Suppressor macrophage (primary cell): Measurements from ENCODE around the gene AGAP3.
A peak's percentile ranks its signal among the peaks of the same experiment; 100 is the strongest.

ENCODE experiments used
- DNase-seq, 4 experiments: peaks; one replicate each; pipeline ENCODE4 v3.0.0-alpha.2; 2020 to 2022

Gene AGAP3

GRCh38 chr7:151167197-151167961, 81.1 kb downstream of the AGAP3 start, which contains the start of gene GBX1:
TSS of gene GBX1 (minus strand) at chr7:151167694. CDS start at chr7:151167548, 146 bp downstream.
- peak in 2 of 4 experiments; percentile 38 to 58 for DNase-seq

- DNase-seq = peak; percentile 58 to 81 (median 72)
Measured at GRCh38 chr7:151168003-151168786, 81.9 kb downstream of the AGAP3 start.

DNA sequence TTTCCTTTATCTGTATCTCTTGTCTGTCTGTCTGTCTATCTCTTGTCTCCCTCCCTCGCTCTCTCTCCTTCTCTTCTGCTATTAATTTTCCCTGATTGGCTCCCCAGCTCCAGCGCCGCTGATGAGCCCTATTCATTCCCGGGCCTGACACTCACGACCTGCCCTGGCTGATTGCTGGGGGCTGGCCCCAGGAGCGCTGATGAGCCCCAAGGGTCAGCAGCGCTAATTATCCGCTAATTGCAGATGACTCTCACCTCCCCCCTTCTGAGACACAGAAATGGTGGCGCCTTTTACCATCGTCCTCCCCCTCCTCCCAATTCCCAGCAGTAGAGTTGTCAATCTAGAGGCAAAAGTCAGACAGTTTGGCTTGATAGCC, 82.5 kb downstream of the AGAP3 start:
- no peak for DNase-seq

GRCh38 chr7:151172273-151173141, 86.2 kb downstream of the AGAP3 start:
- DNase-seq = peak; percentile 76 to 92 (median 89)

- no peak for DNase-seq
Measured at GRCh38 chr7:151173386-151174245, 87.3 kb downstream of the AGAP3 start.

DNA sequence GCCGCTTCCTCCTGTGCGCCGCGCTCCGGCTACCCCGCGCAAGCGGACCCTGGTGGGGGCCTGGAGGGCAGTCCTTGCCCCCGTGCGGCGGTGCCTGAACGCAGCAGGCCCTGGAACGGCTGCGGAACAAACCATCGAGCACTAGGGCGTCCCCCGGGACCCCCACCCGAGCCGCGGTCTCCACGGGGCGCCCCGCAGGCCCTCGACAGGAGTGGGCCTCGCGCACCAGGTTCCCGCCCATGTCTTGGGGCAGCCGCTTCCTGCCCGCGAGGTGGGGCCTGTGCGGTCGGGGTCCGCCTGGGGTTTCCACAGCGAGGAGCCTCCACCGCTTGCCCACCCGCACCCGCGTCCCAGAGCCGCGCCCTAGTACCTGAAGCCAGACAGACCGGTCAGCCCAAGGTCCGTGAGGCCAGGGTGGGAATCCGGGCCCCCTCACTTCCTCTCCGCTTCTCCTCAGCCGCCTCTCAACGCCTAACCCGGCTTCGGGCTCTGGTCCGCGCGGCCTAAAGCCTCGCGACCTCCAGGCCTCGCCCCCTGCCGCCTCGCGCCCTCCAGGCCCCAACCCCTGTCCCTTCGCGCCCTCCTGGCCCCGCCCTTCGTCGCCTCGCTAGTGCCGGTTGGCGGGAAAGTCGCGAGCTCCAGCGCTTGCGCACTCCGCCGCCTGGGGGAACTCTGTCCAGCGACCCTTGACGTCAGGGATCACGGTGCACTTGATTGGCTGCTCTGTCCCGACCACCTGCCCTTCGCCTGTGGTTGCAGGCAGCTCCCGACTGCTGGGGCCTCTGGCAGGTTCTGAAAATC, 88.2 kb downstream of the AGAP3 start:
- peak in 3 of 4 experiments; percentile 11 to 24 (median 13) for DNase-seq

DNA sequence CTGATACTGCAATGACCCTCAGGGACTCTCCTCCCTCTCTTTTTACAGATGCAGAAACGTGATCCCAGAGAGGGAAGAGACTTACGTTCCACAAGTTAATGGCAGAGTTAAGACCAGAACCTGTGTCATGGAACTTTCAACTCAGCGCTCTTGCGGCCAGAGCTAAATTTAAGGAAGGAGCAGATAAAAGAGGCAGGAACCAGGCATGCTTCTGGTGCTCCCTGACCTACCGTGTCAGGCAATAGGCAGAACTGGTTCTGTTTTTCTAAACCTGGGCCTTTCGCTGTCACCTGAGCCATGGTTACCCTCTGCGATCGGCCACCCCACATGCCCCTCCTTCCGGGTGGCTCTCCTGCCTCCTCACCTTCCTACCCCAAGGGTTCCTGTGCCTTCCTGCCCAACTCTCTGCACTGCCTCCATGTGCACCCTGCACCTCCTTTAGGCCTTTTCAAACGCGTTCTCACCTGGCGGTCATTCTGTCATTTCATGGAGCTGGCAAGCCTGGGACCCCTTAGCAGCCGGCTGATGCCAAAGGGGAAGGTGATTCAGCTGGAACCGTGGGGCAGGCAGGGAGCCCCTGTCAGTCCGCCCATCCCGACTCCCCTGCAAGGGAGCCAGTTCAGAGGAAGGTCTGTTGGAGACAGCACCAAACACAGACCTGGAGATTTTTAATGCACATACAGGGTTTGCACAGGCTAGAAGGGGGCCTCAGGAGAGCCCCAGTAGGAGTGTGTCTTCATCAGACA, 88.9 kb downstream of the AGAP3 start:
- no peak for DNase-seq

- DNase-seq = no peak
Measured at GRCh38 chr7:151175793-151176311, 89.6 kb downstream of the AGAP3 start.

DNA sequence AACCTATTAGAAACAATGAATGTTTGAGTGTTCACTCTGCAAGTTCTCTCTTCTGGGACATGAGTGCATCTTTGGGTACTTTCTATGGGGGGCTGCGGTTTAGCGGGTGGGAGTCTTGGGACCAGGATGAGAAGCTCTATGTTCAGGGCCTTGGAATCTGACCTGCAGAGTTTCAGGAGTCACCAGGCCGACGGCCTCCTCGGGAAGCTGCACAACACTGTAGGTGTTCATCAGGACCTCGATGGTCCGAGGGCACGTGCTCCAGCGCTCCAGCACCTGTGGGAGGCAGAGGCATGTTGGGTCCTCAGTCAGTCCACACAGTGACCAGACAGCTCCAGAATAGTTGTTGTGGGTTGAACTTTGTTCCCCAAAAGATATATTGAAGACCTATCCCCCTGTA, 90.1 kb downstream of the AGAP3 start:
- no peak for DNase-seq

GRCh38 chr7:151177310-151177709, 91.0 kb downstream of the AGAP3 start:
- no peak for DNase-seq

DNA sequence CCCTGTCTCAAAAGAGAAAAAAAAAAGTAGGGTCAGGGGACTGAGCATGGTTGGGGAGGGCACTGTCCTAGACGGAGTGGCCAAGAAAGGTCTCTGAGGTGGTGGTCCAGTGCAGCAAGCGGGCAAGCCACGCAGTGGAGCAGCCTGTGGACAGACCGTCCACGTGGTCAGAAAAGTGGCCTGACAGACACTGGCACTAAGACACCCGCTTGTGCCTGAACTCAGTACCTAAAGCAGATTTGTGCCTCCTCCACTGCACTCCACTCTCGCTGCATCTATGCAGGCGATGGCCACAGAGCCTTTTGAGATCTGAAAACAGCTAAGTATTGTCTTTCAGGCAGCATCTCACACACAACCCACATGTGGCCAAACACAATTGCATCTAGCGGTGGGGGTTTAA, 92.0 kb downstream of the AGAP3 start:
- DNase-seq = no peak

DNA sequence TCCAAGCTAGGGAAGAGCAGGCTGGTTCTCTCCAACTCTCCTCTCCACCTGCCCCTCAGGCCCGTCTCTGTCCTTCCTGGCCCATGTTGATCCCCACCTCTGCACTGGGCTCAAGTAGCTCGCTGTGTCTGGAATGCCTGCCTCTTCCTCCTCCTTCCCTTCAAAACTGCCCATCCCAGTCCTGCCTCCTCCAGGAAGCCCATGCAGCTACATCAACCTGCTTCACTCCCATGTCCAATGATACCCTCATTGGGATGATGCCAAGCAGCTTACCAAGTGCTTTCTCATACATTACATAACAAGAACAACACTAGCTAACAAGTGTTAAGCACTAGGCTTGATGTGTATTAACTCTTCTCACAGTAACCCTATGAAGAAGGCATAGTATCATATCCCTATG, 92.6 kb downstream of the AGAP3 start:
- no peak for DNase-seq

DNA sequence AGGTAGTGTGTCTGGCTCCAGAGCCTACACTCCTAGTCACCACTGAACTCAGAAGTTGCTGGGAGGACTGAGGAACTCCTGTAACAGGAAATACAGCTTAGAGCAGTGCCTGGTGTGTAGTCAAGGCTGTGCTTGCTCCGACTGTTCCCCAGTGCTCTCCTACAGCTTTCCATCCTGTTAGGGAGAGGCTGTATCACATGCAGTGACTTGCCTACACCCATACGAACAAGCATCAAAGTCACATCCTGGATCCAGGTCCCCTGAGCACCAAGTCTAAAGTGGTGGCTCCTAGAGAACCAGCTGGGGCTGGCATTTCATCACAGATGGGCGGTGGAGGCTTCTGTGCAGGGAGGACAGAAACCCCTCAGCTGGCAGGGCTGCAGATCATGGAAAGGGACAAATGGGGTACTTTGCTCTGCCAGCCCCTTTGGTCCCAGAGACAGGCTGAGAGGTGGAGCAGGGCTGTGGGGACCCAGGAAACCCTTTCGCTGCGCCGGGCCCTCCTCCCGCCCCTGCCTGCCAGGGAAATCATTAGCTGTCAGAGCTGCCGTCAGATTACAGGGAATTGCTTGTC, 93.1 kb downstream of the AGAP3 start:
- no peak for DNase-seq

DNA sequence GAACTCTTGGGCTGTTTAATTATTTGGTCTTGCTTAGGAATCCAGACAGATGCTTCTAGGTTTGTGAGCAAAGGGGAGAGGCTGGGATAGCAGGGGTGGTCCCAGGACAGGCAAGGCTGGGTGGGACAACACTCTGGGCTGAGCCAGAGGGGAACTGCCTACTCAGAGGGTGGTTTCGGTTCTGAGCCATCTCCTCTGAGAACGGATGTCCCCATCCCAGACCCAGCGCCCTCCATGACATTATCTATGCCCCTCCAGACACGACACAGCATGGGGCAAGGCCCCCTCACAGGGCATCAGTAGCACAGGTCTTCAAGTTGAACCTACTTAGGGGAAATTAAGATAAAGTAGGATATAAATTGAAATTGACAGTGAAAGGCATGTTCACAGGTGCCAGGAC, 93.7 kb downstream of the AGAP3 start:
- DNase-seq = no peak

DNA sequence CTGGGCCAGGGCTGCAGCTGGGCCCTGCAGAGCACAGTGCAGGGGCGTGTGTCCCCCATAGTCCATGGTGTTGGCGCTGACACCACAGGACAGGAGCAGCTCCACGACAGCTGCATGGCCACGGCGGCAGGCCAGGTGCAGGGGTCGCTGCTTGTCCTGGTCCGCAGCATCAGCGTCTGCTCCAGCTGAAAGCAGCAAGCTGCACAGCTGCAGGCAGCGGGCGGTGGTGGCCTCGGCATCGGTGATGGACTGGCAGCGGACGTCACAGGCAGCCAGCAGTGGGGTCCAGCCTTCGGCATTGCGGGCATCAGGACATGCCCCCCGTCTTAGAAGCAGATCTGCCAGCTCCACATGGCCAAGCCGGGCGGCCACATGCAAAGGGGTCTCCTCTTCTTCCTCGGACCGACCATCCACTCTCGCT, 94.7 kb downstream of the AGAP3 start:
- no peak for DNase-seq

- DNase-seq = no peak
Measured at GRCh38 chr7:151185762-151186639, 99.7 kb downstream of the AGAP3 start.

GRCh38 chr7:151186640-151187408, 100.5 kb downstream of the AGAP3 start, which contains the start of gene ASB10:
TSS of gene ASB10 (minus strand) at chr7:151187250. CDS start at chr7:151187130, 120 bp downstream.
- DNase-seq = no peak
